Skeletal muscle cell (primary cell): ENCODE measurements around the gene DCAF8L2.
"Not testable (repeated sequence)": the region's sequence is repeated elsewhere in the genome, so short reads cannot be mapped to it uniquely, and the experiment has no call there.

Experiments used
- DNase-seq: peaks from one replicate; pipeline ENCODE4 v3.0.0-alpha.2; 2010; ENCODE audit warnings: low read depth
- H3K4me3 ChIP-seq: 2 replicates; pipeline ENCODE4 v1.5.1; 2011; ENCODE audit warnings: low read depth, mild to moderate bottlenecking, control low read depth, low read length, moderate library complexity

Gene DCAF8L2

GRCh38 chrX:27671234-27671633, 81.1 kb downstream of the DCAF8L2 start:
- no peak overlapping the region for H3K4me3 ChIP-seq
- DNase-seq = no peak

GRCh38 chrX:27674491-27674890, 84.3 kb downstream of the DCAF8L2 start:
- no peak for DNase-seq
- H3K4me3 ChIP-seq = no peak overlapping the region

- H3K4me3 ChIP-seq = no peak overlapping the region
- peak; percentile 73 for DNase-seq
Observed at GRCh38 chrX:27675493-27675892, 85.3 kb downstream of the DCAF8L2 start.

GRCh38 chrX:27679281-27679680, 89.1 kb downstream of the DCAF8L2 start:
- H3K4me3 ChIP-seq = no peak overlapping the region
- peak; percentile 36 for DNase-seq

GRCh38 chrX:27680726-27681125, 90.6 kb downstream of the DCAF8L2 start:
- DNase-seq = peak; percentile 47
- no peak overlapping the region for H3K4me3 ChIP-seq

GRCh38 chrX:27683566-27684208, 93.5 kb downstream of the DCAF8L2 start:
- not testable (repeated sequence) for H3K4me3 ChIP-seq, DNase-seq

- no peak overlapping the region for H3K4me3 ChIP-seq
- DNase-seq = no peak
Observed at GRCh38 chrX:27694667-27695066, 104.5 kb downstream of the DCAF8L2 start.

GRCh38 chrX:27706526-27706925, 116.4 kb downstream of the DCAF8L2 start:
- no peak for DNase-seq
- no peak overlapping the region for H3K4me3 ChIP-seq

GRCh38 chrX:27715610-27716009, 125.5 kb downstream of the DCAF8L2 start:
- no peak overlapping the region for H3K4me3 ChIP-seq
- no peak for DNase-seq

GRCh38 chrX:27728291-27728690, 138.1 kb downstream of the DCAF8L2 start:
- H3K4me3 ChIP-seq = no peak overlapping the region
- peak; percentile 35 for DNase-seq

- no peak for DNase-seq
- no peak overlapping the region for H3K4me3 ChIP-seq
Observed at GRCh38 chrX:27731962-27732361, 141.8 kb downstream of the DCAF8L2 start.

GRCh38 chrX:27735914-27736313, 145.8 kb downstream of the DCAF8L2 start:
- no peak for DNase-seq
- H3K4me3 ChIP-seq = no peak overlapping the region

- DNase-seq = no peak
- H3K4me3 ChIP-seq = no peak overlapping the region
Observed at GRCh38 chrX:27740933-27741332, 150.8 kb downstream of the DCAF8L2 start.

- not testable (repeated sequence) for H3K4me3 ChIP-seq, DNase-seq
Observed at GRCh38 chrX:27743521-27743920, 153.4 kb downstream of the DCAF8L2 start.

- DNase-seq = no peak
- H3K4me3 ChIP-seq = no peak overlapping the region
Observed at GRCh38 chrX:27746516-27746915, 156.4 kb downstream of the DCAF8L2 start.

GRCh38 chrX:27750298-27750697, 160.2 kb downstream of the DCAF8L2 start:
- H3K4me3 ChIP-seq, DNase-seq: not testable (repeated sequence)

GRCh38 chrX:27751976-27752375, 161.8 kb downstream of the DCAF8L2 start:
- DNase-seq = no peak
- no peak overlapping the region for H3K4me3 ChIP-seq

GRCh38 chrX:27765718-27766117, 175.6 kb downstream of the DCAF8L2 start:
- H3K4me3 ChIP-seq = no peak overlapping the region
- DNase-seq = no peak

GRCh38 chrX:27767387-27767786, 177.2 kb downstream of the DCAF8L2 start:
- DNase-seq = no peak
- no peak overlapping the region for H3K4me3 ChIP-seq

- H3K4me3 ChIP-seq = no peak overlapping the region
- DNase-seq = no peak
Observed at GRCh38 chrX:27775984-27776383, 185.8 kb downstream of the DCAF8L2 start.

- DNase-seq = no peak
- H3K4me3 ChIP-seq = no peak overlapping the region
Observed at GRCh38 chrX:27796640-27797257, 206.6 kb downstream of the DCAF8L2 start.
